HCT116 (cell line): Measurements from ENCODE around the gene PHF14. TPM values are rescaled to one million over a fixed set of nuclear protein-coding genes. Genes with fewer than 3 reads are reported as not detected.

Experiments
- ATAC-seq: fragments of 200-7000 bp; cut with Tn5 transposase; 2 replicates; pipeline ENCODE4 v1.9.1; 2020; ENCODE audit warnings: mild to moderate bottlenecking, moderate library complexity
- BruUV-seq: library from RNA; stranded (reverse); fragments of 400-500 nt; replicated peaks from 2 replicates; lab custom pipeline; 2021; lab: Mats Ljungman, UMichigan
- CTCF ChIA-PET: fragments of 300-600 bp; sonication (Branson Sonifier 250); formaldehyde crosslinking; loops from one replicate; lab custom pipeline; 2021; ENCODE audit warnings: antibody characterized with exemption; lab: Charles Lee
- POLR2A ChIA-PET: fragments of 300-600, 350-600 bp; sonication (Branson Sonifier 250); formaldehyde crosslinking; loops from one replicate; lab custom pipeline; 2021; ENCODE audit warnings: antibody characterized with exemption; lab: Charles Lee
- RAD21 ChIA-PET, 2 experiments: fragments of 300-600 bp; sonication (Branson Sonifier 250); formaldehyde crosslinking; loops; one replicate each; lab custom pipeline; 2023; ENCODE audit warnings: low total read pairs in 2 of 2; ENCODE audit not compliant: uncharacterized antibody in 2 of 2, unreplicated experiment in 2 of 2, low non-redundant PET in 1 of 2; lab: Charles Lee
- DNase-seq: peaks from one replicate; pipeline ENCODE4 v3.0.0-alpha.2; 2010; ENCODE audit warnings: low read depth, low spot score
- H2AFZ ChIP-seq: fragments of 200-600 bp; shearing (Covaris generic), sonication (generic); 2 replicates; pipeline ENCODE4 v1.6.1; 2017; ENCODE audit warnings: low read depth, mixed run types, mixed read lengths, antibody characterized with exemption, low read length; ENCODE audit not compliant: poor library complexity, severe bottlenecking
- H3K27ac ChIP-seq: 2 replicates; pipeline ENCODE4 v1.5.1; 2012; ENCODE audit warnings: low read depth, low read length
- H3K27me3 ChIP-seq: fragments of 200-600 bp; sonication (generic); 2 replicates; pipeline ENCODE4 v1.6.1; 2016; ENCODE audit warnings: mixed run types, low read length, mixed read lengths; ENCODE audit not compliant: insufficient read depth
- H3K36me3 ChIP-seq, 2 experiments: fragments of 200-500 bp in 1 of 2; fragments of 200-600 bp in 1 of 2; sonication (Bioruptor generic) in 1 of 2; sonication (generic) in 1 of 2; 2 replicates each; pipeline versions ENCODE4 v1.5.1 to v1.6.1; 2014 to 2016; ENCODE audit warnings: low read length in 2 of 2, inconsistent platforms in 1 of 2, mixed read lengths in 1 of 2, mixed run types in 1 of 2; ENCODE audit not compliant: insufficient read depth in 2 of 2, control insufficient read depth in 1 of 2
- H3K4me1 ChIP-seq, 2 experiments: fragments of 200-600 bp in 1 of 2; sonication (generic) in 1 of 2; 2 replicates each; pipeline versions ENCODE4 v1.5.1 to v1.6.1; 2012 to 2017; ENCODE audit warnings: low read length in 2 of 2, inconsistent platforms in 1 of 2, mild to moderate bottlenecking in 1 of 2, mixed read lengths in 1 of 2, mixed run types in 1 of 2, moderate library complexity in 1 of 2; ENCODE audit not compliant: insufficient read depth in 2 of 2, control insufficient read depth in 1 of 2
- H3K4me2 ChIP-seq: fragments of 200-600 bp; sonication (generic); 2 replicates; pipeline ENCODE4 v1.6.1; 2017; ENCODE audit warnings: mixed run types, low read length, mixed read lengths
- H3K4me3 ChIP-seq, 2 experiments: fragments of 200-600 bp in 1 of 2; sonication (generic) in 1 of 2; replicated peaks in 1 of 2; 2 replicates each; pipeline ENCODE4 v1.5.1; 2011 to 2016; ENCODE audit warnings: low read length in 2 of 2, control low read depth in 1 of 2, low read depth in 1 of 2, mild to moderate bottlenecking in 1 of 2, mixed read lengths in 1 of 2, mixed run types in 1 of 2
- H3K79me2 ChIP-seq: fragments of 200-600 bp; sonication (generic); 2 replicates; pipeline ENCODE4 v1.6.1; 2017; ENCODE audit warnings: mild to moderate bottlenecking, mixed run types, low read length, moderate library complexity, mixed read lengths; ENCODE audit not compliant: insufficient read depth
- H3K9ac ChIP-seq: fragments of 200-600 bp; sonication (generic); 2 replicates; pipeline ENCODE4 v1.6.1; 2016; ENCODE audit warnings: low read length, mixed read lengths
- H3K9me2 ChIP-seq: fragments of 200-600 bp; sonication (generic), shearing (Covaris generic); 2 replicates; pipeline ENCODE4 v1.6.1; 2017; ENCODE audit warnings: mixed run types, mild to moderate bottlenecking, moderate library complexity; ENCODE audit not compliant: insufficient read depth
- H3K9me3 ChIP-seq, 2 experiments: fragments of 200-500 bp in 1 of 2; fragments of 200-600 bp in 1 of 2; sonication (Bioruptor generic) in 1 of 2; sonication (generic) in 1 of 2; 2 replicates each; pipeline ENCODE4 v1.6.1; 2014 to 2017; ENCODE audit warnings: low read length in 2 of 2, mixed read lengths in 2 of 2, inconsistent platforms in 1 of 2, low read depth in 1 of 2, mild to moderate bottlenecking in 1 of 2, mixed run types in 1 of 2, moderate library complexity in 1 of 2; ENCODE audit not compliant: control insufficient read depth in 1 of 2, insufficient read depth in 1 of 2
- H4K20me1 ChIP-seq: fragments of 200-600 bp; sonication (generic), shearing (Covaris generic); 2 replicates; pipeline ENCODE4 v1.6.1; 2017; ENCODE audit warnings: mixed run types, mild to moderate bottlenecking, moderate library complexity; ENCODE audit not compliant: insufficient read depth
- CBX3 ChIP-seq: IDR thresholded peaks from 2 replicates; pipeline ENCODE4 v1.6.1; 2012; ENCODE audit warnings: low read depth
- CEBPB ChIP-seq: IDR thresholded peaks from 2 replicates; pipeline ENCODE4 v1.6.1; 2012; ENCODE audit warnings: low read depth
- ELF1 ChIP-seq: IDR thresholded peaks from 2 replicates; pipeline ENCODE4 v1.6.1; 2012; ENCODE audit warnings: low read depth, borderline replicate concordance
- FOSL1 ChIP-seq: IDR thresholded peaks from 2 replicates; pipeline ENCODE4 v1.6.1; 2012; ENCODE audit warnings: low read depth
- JUND ChIP-seq: IDR thresholded peaks from 2 replicates; pipeline ENCODE4 v1.6.1; 2012
- POLR2A ChIP-seq: IDR thresholded peaks from 2 replicates; pipeline ENCODE4 v1.7.0; 2011; ENCODE audit warnings: borderline replicate concordance; ENCODE audit not compliant: insufficient read depth, insufficient read length; ENCODE audit errors: extremely low read depth
- RAD21 ChIP-seq: IDR thresholded peaks from 2 replicates; pipeline ENCODE4 v1.6.1; 2012; ENCODE audit warnings: low read depth, mild to moderate bottlenecking
- SIN3A ChIP-seq: IDR thresholded peaks from 2 replicates; pipeline ENCODE4 v1.6.1; 2012; ENCODE audit warnings: low read depth
- YY1 ChIP-seq: IDR thresholded peaks from 2 replicates; pipeline ENCODE4 v1.6.1; 2011; ENCODE audit warnings: low read length, low read depth, moderate library complexity, mild to moderate bottlenecking; ENCODE audit not compliant: insufficient replicate concordance; ENCODE audit errors: extremely low read depth
- ZFX ChIP-seq: fragments of 450-650 bp; IDR thresholded peaks from 2 replicates; pipeline ENCODE4 v1.6.1; 2017
- intact Hi-C: fragments of 100-400 bp; cut with micrococcal nuclease; formaldehyde crosslinking; loops from 2 replicates; pipeline ENCODE4 v1.10.0; 2022
- total RNA-seq: library from RNA; stranded (reverse); gene quantifications from one replicate; pipeline ENCODE4 v1.2.1, GENCODE V29; 2021; ENCODE audit not compliant: unreplicated experiment
- TF ChIP-seq, protein P1 (sequence below): IDR thresholded peaks from 2 replicates; pipeline ENCODE4 v1.6.1; 2012; ENCODE audit warnings: low read depth

PHF14 gene
- total RNA-seq, 1 experiment from 2014 or later: 13.8 TPM

DNA sequence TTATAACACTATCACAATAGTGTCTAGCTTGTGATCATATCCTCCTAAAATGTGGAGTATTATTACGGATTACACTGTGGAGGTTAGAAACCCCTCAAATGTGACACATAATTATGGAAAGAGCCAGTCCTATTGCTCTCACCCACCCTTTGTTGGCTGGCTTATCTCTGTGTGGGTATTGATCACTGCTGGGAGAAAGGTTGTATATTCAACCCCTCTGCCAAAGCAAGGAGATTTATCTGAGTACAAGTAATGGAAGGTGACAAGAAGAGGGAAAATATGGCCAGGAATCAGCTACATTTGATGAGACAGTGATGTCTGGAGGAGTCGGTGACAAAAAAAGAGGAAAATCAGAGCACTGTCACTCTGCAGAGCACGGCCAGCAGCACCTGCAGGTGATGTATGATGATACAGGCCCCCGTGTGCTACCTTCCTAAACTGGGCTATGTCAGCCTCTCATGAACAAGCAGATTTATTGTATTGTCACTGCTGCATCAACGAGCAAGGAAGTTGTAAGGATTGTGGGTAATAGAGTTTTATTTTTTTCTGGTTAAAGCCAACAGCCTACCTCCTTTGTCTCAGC lies 235.3 kb downstream of the PHF14 start:
- H3K27me3 ChIP-seq: no peaks in the 10 kb centered on the region
- H3K9me3 ChIP-seq: no peaks in the 10 kb centered on the region
- DNase-seq: no peak
- ChIA-PET RAD21 (no interaction called here), POLR2A (no interaction called here)
- no peaks in the 10 kb centered on the region for H3K79me2 ChIP-seq
- H4K20me1 ChIP-seq: no peaks in the 10 kb centered on the region
- no peak overlapping the region for H3K4me2 ChIP-seq
- no TSS peak for BruUV-seq
- intact Hi-C loops: no loop called here
- H3K9ac ChIP-seq: no peak overlapping the region
- TF ChIP-seq ZFX: no peak
- no peak for TF ChIP-seq CEBPB
- no peak for TF ChIP-seq CBX3
- TF ChIP-seq SIN3A: no peak
- no peak for TF ChIP-seq JUND
- TF ChIP-seq, all 23 proteins: peak for 0
- ATAC-seq: no peak
- H3K4me3 ChIP-seq: no peak overlapping the region
- CTCF ChIA-PET: no interaction called here
- H3K9me2 ChIP-seq: no peaks in the 10 kb centered on the region
- no peak overlapping the region for H2AFZ ChIP-seq
- H3K36me3 ChIP-seq: no peaks in the 10 kb centered on the region
- no peak overlapping the region for H3K27ac ChIP-seq
- H3K4me1 ChIP-seq: no peaks in the 10 kb centered on the region

DNA sequence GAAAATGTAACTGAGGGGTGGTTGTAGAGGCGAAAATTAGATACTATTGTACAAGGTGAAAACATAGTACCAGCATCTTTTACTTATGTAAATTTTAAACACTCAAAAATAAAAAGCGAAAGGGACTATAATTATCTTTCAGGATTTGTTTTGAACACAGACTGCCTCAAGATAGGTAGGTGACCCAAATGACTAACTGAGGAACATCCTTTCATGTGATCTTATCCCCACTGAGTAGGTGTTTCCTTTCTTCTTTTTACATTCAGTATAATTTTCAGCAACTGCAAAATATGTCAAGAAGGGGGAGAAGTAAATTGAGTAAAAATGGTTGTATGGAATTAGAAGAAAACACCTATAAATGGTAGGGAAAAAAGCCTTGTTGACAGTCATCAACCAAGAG lies 236.7 kb downstream of the PHF14 start:
- POLR2A ChIA-PET: no interaction called here
- BruUV-seq: no TSS peak
- Histone ChIP-seq H3K79me2 (no peaks in the 10 kb centered on the region), H3K4me2 (no peak overlapping the region), H3K27ac (no peak overlapping the region), H3K9me3 (no peaks in the 10 kb centered on the region), H3K27me3 (no peaks in the 10 kb centered on the region), H3K4me1 (no peaks in the 10 kb centered on the region)
- no peak for ATAC-seq
- intact Hi-C loops: loop anchor here (5.0 kb wide), 1 partner anchor 323 kb away; no protein-coding TSS in a partner anchor
- TF ChIP-seq YY1 (no peak), FOSL1 (no peak), CBX3 (no peak), RAD21 (no peak), CEBPB (no peak), ELF1 (no peak), POLR2A (no peak)
- TF ChIP-seq, protein P1, sequence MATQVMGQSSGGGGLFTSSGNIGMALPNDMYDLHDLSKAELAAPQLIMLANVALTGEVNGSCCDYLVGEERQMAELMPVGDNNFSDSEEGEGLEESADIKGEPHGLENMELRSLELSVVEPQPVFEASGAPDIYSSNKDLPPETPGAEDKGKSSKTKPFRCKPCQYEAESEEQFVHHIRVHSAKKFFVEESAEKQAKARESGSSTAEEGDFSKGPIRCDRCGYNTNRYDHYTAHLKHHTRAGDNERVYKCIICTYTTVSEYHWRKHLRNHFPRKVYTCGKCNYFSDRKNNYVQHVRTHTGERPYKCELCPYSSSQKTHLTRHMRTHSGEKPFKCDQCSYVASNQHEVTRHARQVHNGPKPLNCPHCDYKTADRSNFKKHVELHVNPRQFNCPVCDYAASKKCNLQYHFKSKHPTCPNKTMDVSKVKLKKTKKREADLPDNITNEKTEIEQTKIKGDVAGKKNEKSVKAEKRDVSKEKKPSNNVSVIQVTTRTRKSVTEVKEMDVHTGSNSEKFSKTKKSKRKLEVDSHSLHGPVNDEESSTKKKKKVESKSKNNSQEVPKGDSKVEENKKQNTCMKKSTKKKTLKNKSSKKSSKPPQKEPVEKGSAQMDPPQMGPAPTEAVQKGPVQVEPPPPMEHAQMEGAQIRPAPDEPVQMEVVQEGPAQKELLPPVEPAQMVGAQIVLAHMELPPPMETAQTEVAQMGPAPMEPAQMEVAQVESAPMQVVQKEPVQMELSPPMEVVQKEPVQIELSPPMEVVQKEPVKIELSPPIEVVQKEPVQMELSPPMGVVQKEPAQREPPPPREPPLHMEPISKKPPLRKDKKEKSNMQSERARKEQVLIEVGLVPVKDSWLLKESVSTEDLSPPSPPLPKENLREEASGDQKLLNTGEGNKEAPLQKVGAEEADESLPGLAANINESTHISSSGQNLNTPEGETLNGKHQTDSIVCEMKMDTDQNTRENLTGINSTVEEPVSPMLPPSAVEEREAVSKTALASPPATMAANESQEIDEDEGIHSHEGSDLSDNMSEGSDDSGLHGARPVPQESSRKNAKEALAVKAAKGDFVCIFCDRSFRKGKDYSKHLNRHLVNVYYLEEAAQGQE: no peak
- TF ChIP-seq, all 23 proteins: peak for 0
- H3K9ac ChIP-seq: no peak overlapping the region
- RAD21 ChIA-PET: no interaction called here
- no peaks in the 10 kb centered on the region for H3K36me3 ChIP-seq
- H4K20me1 ChIP-seq: no peaks in the 10 kb centered on the region
- no peak overlapping the region for H3K4me3 ChIP-seq
- H2AFZ ChIP-seq: no peak overlapping the region
- CTCF ChIA-PET: interaction anchor here (1.1 to 1.5 kb wide), 2 partner anchors 17 to 236 kb away, joined by 3 to 5 read pairs; no protein-coding TSS in a partner anchor
- no peaks in the 10 kb centered on the region for H3K9me2 ChIP-seq
- DNase-seq: no peak
